ENCODE data around the gene LMNA. TPM values are rescaled to one million over a fixed set of nuclear protein-coding genes. Genes with fewer than 3 reads are reported as not detected.

The LMNA gene
- polyA plus RNA-seq, 1 experiment: 365 TPM

Other genes starting within 250 kb of the LMNA start
- 56.4 and 65.2 TPM in 2 replicates for gene RIT1, start 203.4 kb upstream of the LMNA start, polyA plus RNA-seq (2011; rRNA removed)
- gene KHDC4, start 180.3 kb upstream of the LMNA start, polyA plus RNA-seq (2011; rRNA removed): 34.9 and 39.0 TPM in 2 replicates
- not detected in 2 replicates for gene RXFP4, start 173.1 kb upstream of the LMNA start, polyA plus RNA-seq (2011; rRNA removed)
- 121 and 128 TPM in 2 replicates for gene ARHGEF2, start 136.2 kb upstream of the LMNA start, polyA plus RNA-seq (2011; rRNA removed)
- gene SSR2, start 93.8 kb upstream of the LMNA start, polyA plus RNA-seq (2011; rRNA removed): 867 and 961 TPM in 2 replicates
- 22.7 and 23.2 TPM in 2 replicates for gene UBQLN4, start 60.9 kb upstream of the LMNA start, polyA plus RNA-seq (2011; rRNA removed)
- gene LAMTOR2, start 59.9 kb upstream of the LMNA start, polyA plus RNA-seq (2011; rRNA removed): 42.4 and 60.4 TPM in 2 replicates
- gene RAB25, start 53.6 kb upstream of the LMNA start, polyA plus RNA-seq (2011; rRNA removed): not detected in 2 replicates
- 11.8 and 14.6 TPM in 2 replicates for gene MEX3A, start 32.2 kb upstream of the LMNA start, polyA plus RNA-seq (2011; rRNA removed)
- gene SEMA4A, start 38.9 kb downstream of the LMNA start, polyA plus RNA-seq (2011; rRNA removed): 0.58 and 0.60 TPM in 2 replicates
- 24.1 TPM in 2 replicates for gene SLC25A44, start 79.4 kb downstream of the LMNA start, polyA plus RNA-seq (2011; rRNA removed)
- 43.5 and 53.3 TPM in 2 replicates for gene PMF1, start 98.3 kb downstream of the LMNA start, polyA plus RNA-seq (2011; rRNA removed)
- 0.12 and 0.45 TPM in 2 replicates for gene BGLAP, start 127.5 kb downstream of the LMNA start, polyA plus RNA-seq (2011; rRNA removed)
- gene PAQR6, start 133.3 kb downstream of the LMNA start, polyA plus RNA-seq (2011; rRNA removed): 0.20 and 0.26 TPM in 2 replicates
- gene SMG5, start 168.1 kb downstream of the LMNA start, polyA plus RNA-seq (2011; rRNA removed): 20.8 and 27.8 TPM in 2 replicates
- gene TMEM79, start 169.6 kb downstream of the LMNA start, polyA plus RNA-seq (2011; rRNA removed): 1.6 and 1.8 TPM in 2 replicates
- 25.5 and 36.4 TPM in 2 replicates for gene GLMP, start 181.0 kb downstream of the LMNA start, polyA plus RNA-seq (2011; rRNA removed)
- not detected in 2 replicates for gene VHLL, start 184.6 kb downstream of the LMNA start, polyA plus RNA-seq (2011; rRNA removed)
- gene CCT3, start 223.6 kb downstream of the LMNA start, polyA plus RNA-seq (2011; rRNA removed): 314 and 359 TPM in 2 replicates
- gene TSACC, start 223.8 kb downstream of the LMNA start, polyA plus RNA-seq (2011; rRNA removed): 0.27 and 0.48 TPM in 2 replicates